HG03521 (cell line): ENCODE data around the gene DAB2IP.

Experiments used
- ATAC-seq: cut with Tn5 transposase; IDR thresholded peaks from one replicate; pipeline ENCODE4 v1.9.1; 2021; ENCODE audit warnings: mild to moderate bottlenecking, moderate library complexity; ENCODE audit not compliant: unreplicated experiment

DAB2IP gene

GRCh38 chr9:121662359-121662758, 10.9 kb downstream of the DAB2IP start:
- no peak for ATAC-seq

- no peak for ATAC-seq
Observed at GRCh38 chr9:121662891-121663580, 11.6 kb downstream of the DAB2IP start.

GRCh38 chr9:121663591-121663990, 12.2 kb downstream of the DAB2IP start:
- no peak for ATAC-seq

DNA sequence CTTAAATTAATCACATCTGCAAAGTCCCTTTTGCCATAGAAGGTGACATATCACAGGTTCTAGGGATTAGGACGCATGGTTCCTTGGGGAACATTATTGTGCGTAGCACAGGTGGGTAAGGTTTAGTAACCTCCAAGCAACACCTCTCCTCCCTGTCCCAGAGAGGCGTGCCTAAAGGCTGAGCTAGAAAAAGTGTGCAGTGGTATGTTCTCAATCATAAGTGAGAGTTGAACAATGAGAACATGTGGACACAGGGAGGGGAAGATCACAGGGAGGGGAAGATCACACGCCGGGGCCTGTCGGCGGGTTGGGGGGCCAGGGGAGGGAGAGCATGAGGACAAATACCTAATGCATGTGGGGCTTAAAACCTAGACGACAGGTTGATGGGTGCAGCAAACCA, 14.9 kb downstream of the DAB2IP start:
- no peak for ATAC-seq

DNA sequence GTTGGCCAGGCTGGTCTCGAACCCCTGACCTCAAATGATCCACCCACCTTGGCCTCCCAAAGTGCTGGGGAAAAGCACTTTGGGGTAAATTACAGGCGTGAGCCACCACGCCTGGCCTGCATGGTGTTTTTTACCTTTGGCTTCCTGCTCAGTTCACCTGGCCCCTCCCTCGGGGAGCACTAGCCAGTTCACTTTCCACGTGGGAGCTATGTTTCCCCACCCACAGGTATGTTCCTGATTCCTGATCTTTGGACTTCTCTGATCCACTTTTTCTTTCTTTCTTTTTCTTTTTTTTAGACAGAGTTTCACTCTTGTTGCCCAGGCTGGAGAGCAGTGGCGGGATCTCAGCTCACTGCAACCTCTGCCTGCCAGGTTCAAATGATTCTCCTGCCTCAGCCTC, 15.8 kb downstream of the DAB2IP start:
- ATAC-seq, result no peak

DNA sequence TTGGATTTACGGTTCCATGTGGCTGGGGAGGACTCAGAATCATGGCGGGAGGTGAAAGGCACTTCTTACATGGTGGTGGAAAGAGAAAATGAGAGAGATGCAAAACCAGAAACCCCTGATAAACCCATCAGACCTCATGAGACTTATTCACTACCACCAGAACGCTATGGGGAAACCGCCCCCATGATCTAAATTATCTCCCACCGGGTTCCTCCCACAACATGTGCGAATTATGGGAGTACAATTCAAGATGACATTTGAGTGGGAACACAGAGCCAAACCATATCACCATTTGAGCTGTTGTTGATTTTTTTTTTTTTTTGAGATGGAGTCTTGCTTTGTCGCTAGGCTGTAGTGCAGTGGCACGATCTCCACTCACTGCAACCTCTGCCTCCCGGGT, 16.5 kb downstream of the DAB2IP start:
- ATAC-seq, result no peak

- no peak for ATAC-seq
Observed at GRCh38 chr9:121670431-121670830, 19.0 kb downstream of the DAB2IP start.

DNA sequence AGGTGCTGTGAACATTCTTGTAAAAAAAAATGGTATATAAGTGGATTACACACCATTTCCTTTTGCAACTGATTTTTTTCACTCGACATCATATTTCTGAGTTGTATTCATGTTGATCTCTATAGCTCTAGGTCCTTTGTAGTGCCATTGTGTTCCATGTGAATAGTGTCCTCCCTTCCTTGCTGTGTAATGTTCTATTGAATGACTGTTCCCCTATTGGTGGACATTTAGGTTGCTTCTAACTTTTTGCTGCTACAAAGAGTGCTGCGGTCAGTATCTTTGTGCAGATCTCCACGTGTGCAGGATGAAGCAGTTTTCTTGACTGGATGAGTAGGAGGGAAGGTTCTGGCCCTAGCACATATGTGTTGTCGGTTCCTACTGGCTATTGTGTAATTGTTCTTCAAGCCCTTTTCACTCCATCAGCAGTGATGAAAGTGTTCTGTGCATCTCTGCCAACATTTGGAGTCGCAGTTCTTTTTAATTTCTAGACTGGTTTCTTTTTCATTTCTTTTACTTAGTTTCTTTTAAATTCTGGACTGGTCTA, 20.2 kb downstream of the DAB2IP start:
- ATAC-seq, result no peak

DNA sequence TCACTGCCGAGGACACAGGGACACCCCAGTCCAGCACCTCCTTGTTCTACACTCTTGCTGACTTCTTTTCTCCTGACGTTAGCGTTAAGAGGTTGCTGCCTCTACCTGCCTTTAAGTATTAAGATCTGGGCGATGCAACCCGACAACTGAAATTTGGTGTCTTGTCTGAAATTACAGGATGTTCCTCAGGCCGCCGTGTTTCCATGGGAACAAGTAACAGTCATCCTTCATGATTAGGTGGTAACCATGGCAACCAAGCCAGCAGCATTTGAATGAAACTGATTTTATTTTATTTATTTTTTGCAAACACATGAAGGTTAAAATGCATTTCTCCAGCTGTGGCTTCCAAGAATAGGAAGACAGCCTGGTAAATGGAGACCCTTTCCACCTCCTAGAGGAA, 20.8 kb downstream of the DAB2IP start:
- no peak for ATAC-seq

DNA sequence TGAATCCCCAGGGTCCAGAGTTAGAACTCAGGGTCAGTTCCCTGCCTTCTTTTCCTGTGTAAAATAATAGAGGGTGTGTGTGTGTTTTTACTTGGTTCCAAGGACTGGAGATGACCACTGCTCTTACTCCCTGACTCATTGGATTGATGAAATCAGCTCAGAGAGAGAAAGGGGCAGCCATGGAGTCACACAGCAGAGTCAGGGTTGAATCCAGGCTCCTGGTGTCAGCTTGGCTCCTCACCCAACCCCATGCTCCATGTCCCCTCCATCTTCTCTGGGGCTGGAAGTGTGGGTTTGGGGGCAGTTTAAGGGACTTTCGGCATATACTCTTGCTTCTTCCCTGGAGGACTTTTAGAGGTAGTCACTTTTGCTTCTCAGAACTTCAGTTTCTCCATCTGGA, 21.6 kb downstream of the DAB2IP start:
- no peak for ATAC-seq

DNA sequence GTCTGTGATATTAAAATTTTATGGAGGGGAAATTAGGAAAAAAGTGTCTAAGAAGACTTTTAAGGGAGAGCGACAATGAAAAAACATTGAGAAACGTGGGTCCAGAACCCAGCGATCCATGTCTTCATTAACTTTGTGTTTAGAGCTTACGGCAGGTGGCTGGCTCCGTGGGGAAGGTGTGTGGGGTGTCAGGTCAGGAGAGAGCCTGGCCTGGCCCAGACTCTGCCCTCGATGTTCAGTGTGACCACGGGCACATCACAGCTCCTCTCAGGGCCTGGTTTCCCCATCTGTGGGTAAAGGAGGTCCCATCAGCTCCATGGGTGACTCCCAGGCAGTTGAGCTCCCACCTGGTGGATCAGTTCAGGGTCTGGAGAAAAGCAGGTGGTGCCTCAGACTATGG, 22.1 kb downstream of the DAB2IP start:
- no peak for ATAC-seq

GRCh38 chr9:121674017-121674416, 22.6 kb downstream of the DAB2IP start:
- ATAC-seq, result no peak

DNA sequence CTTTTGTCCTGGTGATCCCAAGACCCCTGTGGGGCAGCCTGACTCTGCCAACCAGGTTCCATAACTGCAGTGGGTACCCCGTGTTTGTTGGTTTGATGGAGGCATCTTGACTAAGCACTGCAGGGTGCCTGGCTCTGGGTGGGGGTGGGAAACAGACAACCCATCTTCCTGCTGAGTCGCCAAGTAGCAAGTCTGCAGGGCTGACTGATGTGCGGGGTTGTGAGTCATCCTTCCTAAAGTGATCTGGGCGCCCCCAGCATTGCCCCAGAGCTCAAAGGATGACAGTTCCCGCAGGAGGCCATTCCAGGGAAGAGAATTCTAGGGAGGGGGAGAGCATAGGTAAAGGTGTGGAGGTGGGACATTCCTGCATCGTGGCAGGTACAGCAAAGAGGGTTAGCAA, 23.5 kb downstream of the DAB2IP start:
- ATAC-seq, result no peak

- no peak for ATAC-seq
Observed at GRCh38 chr9:121675381-121675780, 23.9 kb downstream of the DAB2IP start.

DNA sequence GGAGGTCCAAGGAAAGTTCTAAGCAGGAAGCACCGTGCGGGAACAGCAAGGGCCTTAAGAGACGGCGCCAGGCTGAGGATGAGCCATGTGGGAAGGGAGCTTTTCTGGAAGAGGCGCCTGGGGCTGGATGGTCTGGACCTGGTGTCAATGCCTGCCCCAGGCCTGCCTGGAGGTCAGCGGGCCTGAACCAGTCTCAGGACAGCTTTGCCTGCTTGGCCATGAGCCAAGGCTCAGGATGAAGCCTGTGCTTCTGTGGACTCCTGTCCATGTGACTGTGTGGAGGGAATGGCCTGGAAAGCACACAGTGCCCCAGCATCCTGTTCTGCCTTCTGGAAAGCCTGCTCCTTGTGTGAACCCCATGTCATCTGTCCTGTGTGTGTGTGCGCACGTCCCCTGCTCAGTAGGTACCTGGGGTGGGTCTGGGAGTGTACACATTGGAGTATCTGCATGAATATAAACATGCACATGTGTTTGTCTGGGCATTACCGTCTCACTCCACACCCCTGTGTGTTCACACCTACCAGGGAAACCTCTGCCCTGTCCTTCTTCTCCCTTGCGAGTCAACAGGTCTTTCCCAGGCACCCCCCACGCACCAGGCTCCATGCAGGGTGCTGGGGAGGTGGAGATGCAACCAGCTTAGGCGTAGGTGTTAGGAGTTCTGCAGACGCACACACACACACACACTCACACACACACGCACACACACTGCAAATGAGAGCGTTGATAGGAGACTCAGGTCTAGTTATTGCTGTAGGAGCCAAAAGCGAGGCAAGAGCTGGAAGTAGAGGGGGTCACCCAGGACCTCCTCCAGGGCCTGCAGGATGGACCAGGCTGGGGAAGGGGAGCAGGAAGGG, 24.8 kb downstream of the DAB2IP start:
- no peak for ATAC-seq

DNA sequence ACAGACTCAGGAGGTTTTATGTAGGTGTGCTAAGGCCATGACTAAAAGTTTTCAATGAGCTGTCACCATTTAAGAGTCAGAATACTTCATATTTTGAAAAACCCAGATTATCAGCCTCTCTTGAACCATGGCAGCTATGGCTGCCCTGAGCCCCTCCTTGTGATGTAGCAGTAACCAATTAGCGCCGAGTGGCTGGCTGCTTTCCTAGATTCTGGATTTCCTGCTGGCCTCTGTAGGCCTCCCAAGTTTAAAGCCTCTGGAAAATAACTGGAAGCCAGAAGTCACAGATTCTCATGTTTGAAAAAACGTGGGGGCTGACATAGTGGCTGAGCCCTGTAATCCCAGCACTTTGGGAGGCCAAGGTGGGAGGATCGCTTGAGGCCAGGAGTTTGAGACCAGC, 25.5 kb downstream of the DAB2IP start:
- no peak for ATAC-seq

DNA sequence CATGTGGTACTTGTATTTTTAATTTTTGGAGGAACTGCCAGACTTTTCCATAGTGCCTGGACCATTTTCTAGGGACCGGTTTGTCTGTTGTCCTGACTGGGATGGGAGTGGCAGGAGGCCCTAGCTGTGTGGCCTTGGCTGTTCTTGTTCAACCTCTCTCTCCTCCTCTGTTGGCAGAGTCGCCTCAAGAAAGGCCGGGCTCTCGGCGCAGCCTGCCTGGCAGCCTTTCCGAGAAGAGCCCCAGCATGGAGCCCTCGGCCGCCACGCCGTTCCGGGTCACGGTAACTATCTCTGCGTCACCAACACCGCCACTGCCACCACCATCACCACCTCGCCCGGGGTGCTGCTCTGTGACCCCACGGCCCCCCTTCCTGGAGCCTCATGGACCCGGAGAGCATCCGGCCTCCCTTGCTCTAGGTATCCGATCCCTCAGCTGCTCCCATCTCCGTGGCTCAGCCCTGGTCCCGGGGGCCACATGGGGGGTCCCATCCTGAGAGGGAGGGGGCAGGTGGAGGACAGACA, 27.1 kb downstream of the DAB2IP start:
- ATAC-seq, result no peak

DNA sequence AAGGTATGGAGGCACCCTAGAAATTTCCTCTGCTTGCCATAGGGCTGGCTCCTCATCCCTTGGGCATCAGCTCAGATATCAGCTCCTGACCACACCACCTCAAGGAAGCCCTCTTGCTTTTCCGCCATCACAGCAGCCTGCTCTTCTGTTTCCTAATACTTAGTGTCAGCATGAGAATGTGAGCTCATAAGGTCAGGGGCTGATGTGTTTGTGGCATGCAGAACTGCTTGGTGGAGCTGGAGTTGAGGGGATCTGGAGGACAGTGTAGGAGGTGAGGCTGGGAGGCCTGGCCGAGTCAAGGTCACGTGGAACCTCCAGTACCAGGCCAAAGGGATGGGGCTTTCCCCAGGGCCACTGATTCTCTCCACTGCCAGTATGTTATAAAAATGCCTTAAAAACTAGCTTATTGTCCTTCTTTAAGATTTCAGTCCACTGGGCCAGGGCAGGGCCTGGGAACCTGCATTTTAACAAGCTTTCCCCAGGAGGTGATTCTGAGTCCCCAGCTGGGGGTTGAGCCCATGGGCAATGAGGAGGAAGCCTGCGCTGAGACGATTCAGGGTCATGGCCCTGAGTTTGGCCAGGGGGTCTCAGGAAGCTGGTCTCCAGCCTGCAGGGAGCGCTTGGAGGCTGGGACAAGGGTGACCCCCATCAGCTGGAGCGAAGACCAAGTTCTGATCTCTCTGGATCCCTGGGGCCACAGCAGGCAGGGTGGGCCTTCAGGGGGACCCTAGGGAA, 28.6 kb downstream of the DAB2IP start:
- no peak for ATAC-seq

DNA sequence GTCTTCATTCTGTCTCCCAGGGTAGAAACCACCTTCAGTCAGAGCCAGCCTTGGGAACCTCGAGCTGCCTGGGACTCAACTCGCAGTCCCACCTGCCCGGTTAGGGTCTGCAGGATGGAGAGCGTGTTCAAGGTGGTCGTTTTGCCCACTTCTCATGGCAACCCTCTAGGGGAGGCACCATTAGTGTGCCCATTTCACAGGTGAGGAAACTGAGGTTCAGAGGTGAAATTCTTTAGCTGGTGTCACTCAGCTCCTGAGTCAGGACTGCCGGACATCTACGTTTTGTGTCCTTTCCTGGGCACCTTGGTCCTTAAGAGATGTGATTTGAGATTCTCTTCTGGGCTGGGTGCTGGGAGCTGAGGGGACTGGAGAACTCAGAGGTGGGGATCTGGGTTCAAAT, 30.0 kb downstream of the DAB2IP start:
- ATAC-seq, result no peak

DNA sequence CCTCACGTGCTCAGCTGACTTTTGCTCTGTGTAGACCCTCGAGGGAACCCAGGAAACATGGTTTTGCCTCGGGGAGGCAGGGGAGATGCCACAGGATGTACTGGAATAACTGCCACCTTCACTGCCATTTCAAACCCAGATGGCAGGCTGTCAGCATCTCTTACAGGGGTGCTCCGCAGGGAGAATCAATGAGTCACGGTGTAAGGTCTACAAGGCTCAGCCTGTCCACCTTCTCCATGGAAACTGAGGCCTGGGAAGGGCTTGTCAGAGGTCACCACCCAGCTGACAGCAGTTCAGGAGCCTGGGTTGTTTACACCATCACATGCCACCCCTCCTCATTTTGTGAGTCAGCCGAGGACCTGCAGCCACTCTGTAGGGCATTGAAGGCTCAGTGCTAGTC, 30.8 kb downstream of the DAB2IP start:
- ATAC-seq, result no peak

DNA sequence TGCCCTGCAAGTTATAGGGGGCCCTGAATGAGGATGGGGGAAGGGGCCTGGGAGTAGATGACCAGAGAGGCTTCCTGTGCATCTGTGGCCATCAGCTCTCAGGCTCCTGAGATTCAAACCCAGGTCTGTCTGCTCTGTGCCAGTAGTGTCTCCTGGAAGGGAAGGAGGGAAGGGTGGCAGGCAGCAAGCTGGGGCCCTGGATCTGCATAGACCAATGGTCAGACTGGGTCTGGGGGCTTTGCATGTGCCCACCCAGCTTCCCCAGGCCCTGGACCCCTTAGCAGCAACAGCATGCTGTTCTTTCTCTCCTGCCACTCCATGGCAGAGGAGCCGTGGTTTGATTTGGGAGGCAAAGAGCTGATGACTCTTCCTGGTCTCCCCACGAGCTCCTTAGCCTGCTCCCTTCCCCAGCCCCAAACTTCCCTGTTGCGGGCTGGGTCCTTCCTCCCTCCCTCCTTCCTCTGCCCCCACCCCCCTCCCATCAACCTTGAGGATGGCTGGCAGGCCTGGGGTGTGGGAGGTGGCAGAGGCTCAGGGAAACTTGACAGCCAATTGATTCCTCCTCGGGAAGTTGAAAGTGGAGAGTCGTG, 31.6 kb downstream of the DAB2IP start:
- ATAC-seq, result no peak
